Measurements from ENCODE around the gene TFPT.
"Not testable (repeated sequence)": the region's sequence is repeated elsewhere in the genome, so short reads cannot be mapped to it uniquely, and the experiment has no call there.

TFPT gene

DNA sequence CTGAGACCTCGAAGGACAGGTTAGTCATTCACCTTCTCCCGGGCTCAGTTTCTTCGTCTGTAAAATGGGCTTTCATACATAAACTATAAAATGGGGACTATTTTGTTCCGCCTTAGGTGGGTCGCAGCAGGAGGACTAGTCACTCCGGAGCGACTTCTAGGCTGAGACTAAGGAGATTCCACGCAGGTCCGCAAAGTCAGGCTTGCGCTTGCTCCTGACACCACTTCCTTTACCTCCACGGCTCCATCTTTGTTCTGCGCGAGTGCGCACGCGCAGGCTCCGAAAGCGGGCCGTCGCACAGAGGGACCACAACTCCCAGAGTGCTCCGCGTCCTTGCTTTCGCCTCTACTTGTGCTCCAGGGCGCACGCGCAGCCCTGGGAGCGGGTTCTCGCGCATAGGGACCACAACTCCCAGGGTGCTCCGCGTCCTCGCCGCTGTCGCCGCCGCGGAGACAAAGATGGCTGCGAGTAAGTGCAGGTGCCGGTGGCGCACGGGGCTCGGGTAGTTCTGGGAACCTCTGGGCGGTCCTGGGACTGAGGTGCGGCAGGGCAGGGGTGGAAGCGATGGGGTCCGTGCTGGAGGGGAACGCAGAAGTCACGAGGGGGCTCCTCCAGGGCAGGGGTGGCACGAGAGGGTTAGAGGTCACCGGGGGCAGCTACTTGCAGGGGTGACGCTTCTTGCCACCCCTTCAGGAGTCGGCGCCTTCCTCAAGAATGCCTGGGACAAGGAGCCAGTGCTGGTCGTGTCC, 12.9 kb downstream of the TFPT start, which contains the start of gene NDUFA3:
NDUFA3 (plus strand) TSS at position 435 of the 749 bp plus-strand sequence; CDS start at position 459, 24 bp downstream.
- ChIA-PET CTCF (no interaction called here), POLR2A (interaction anchor here (0.7 to 3.1 kb wide), 4 partner anchors 12 to 87 kb away, joined by 3 to 28 read pairs (median 3); partner anchors contain the start of genes CNOT3, MBOAT7, PRPF31 and TFPT)
- TF ChIP-seq LEF1 (IDR thresholded peaks at IDR 0.05; ENCODE audit: borderline replicate concordance) (no peak), ZNF384 (IDR thresholded peaks at IDR 0.05) (no peak), SUZ12 (IDR thresholded peaks at IDR 0.05) (no peak), HDGF (IDR thresholded peaks at IDR 0.05; ENCODE audit: borderline replicate concordance) (no peak), SP1 (IDR thresholded peaks at IDR 0.05) (no peak), ARNT (IDR thresholded peaks at IDR 0.05) (no peak), L3MBTL2 (conservative IDR thresholded peaks at IDR 0.05) (no peak), FOXA1 (IDR thresholded peaks at IDR 0.05) (no peak), ELF4 (IDR thresholded peaks at IDR 0.05) (peak; percentile 23; the same call in 1 of the 2 replicates)
- peak; percentile 100 for DNase-seq (ENCODE audit: extremely low spot score)

DNA sequence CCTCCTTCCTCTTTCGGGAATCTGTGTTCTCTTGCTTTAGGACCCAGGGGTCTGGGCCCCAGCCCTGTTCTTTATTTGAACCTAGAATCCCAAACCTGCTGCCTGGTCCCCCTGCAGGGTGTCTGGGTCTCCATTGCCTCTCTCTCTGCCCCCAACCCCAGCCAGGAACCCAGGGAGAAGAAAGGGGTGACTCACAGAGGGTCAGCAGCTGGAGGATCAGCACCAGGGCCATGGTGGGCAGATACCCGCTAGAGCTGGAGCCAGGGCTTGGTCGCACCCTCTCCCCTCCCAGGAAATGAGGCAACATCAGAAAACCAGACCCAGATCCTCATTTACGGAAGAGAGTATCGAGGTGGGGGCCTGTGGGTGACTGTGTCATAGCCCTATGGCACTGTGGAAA, 14.9 kb downstream of the TFPT start, which contains the start of gene OSCAR:
OSCAR (minus strand) TSS at position 243 of the 400 bp plus-strand sequence; CDS start at position 232, 11 bp downstream.
- DNase-seq (ENCODE audit: extremely low spot score) = no peak
- TF ChIP-seq LEF1 (IDR thresholded peaks at IDR 0.05; ENCODE audit: borderline replicate concordance) = no peak
- TF ChIP-seq, protein P1, sequence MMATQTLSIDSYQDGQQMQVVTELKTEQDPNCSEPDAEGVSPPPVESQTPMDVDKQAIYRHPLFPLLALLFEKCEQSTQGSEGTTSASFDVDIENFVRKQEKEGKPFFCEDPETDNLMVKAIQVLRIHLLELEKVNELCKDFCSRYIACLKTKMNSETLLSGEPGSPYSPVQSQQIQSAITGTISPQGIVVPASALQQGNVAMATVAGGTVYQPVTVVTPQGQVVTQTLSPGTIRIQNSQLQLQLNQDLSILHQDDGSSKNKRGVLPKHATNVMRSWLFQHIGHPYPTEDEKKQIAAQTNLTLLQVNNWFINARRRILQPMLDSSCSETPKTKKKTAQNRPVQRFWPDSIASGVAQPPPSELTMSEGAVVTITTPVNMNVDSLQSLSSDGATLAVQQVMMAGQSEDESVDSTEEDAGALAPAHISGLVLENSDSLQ (IDR thresholded peaks at IDR 0.05) = no peak
- TF ChIP-seq TARDBP (IDR thresholded peaks at IDR 0.05) = no peak
- no peak for TF ChIP-seq L3MBTL2 (conservative IDR thresholded peaks at IDR 0.05)
- no peak for TF ChIP-seq HDGF (IDR thresholded peaks at IDR 0.05; ENCODE audit: borderline replicate concordance)
- TF ChIP-seq ARNT (IDR thresholded peaks at IDR 0.05) = no peak
- no peak for TF ChIP-seq BHLHE40 (IDR thresholded peaks at IDR 0.05; ENCODE audit: borderline replicate concordance)
- TF ChIP-seq ELF4 (IDR thresholded peaks at IDR 0.05) = no peak
- TF ChIP-seq FOXA1 (IDR thresholded peaks at IDR 0.05) = no peak
- ChIA-PET CTCF (no interaction called here), POLR2A (interaction anchor here (0.5 to 1.2 kb wide), 2 partner anchors 69 to 272 kb away, joined by 3 to 4 read pairs; no protein-coding TSS in a partner anchor)

GRCh38 chr19:54099903-54100255, 15.6 kb downstream of the TFPT start:
- DNase-seq (ENCODE audit: extremely low spot score); CTCF ChIA-PET: not testable (repeated sequence)
- POLR2A ChIA-PET = interaction anchor here (1.2 kb wide), 1 partner anchor 68 kb away, joined by 3 read pairs; no protein-coding TSS in a partner anchor

DNA sequence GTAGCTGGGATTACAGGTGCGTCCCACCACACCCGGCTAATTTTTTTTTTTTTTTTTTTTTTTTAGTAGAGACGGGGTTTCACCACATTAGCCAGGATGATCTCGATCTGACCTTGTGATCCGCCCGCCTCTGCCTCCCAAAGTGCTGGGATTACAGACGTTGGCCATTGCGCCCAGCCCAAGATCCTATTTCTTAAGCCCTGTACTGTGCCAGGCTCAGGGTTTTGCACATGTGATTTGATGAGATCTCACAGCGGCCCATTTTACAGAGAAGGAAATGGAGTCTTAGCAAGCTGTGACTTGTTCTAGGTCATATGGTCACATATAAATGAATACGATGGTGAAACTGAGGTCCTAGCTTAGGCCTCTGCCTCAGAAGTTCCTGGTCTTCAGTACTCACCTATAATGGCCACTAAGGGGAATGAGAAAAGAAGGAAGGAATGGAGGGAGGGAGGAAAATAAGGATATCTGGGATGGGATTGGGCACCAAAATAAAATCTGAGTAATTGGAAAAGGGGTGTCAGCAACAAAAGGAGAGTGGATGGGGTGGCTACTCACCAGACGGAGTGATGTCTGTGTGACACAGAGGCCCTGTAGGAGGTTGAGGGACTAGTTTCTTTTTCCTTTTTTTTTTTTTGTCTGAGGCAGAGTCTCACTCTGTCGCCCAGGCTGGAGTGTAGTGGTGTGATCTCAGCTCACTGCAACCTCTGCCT, 16.1 kb downstream of the TFPT start:
- no peak for TF ChIP-seq SP1 (IDR thresholded peaks at IDR 0.05)
- TF ChIP-seq SUZ12 (IDR thresholded peaks at IDR 0.05) = no peak
- no peak for TF ChIP-seq NFRKB (IDR thresholded peaks at IDR 0.05)
- TF ChIP-seq FOXA1 (IDR thresholded peaks at IDR 0.05) = no peak
- TF ChIP-seq ZNF384 (IDR thresholded peaks at IDR 0.05) = no peak
- TF ChIP-seq BHLHE40 (IDR thresholded peaks at IDR 0.05; ENCODE audit: borderline replicate concordance) = no peak
- no peak for TF ChIP-seq ARNT (IDR thresholded peaks at IDR 0.05)
- no peak for TF ChIP-seq HDGF (IDR thresholded peaks at IDR 0.05; ENCODE audit: borderline replicate concordance)
- no peak for TF ChIP-seq TARDBP (IDR thresholded peaks at IDR 0.05)
- no peak for TF ChIP-seq FOXM1 (IDR thresholded peaks at IDR 0.05; ENCODE audit: borderline replicate concordance)
- no peak for TF ChIP-seq ELF4 (IDR thresholded peaks at IDR 0.05)
- TF ChIP-seq LEF1 (IDR thresholded peaks at IDR 0.05; ENCODE audit: borderline replicate concordance) = no peak
- TF ChIP-seq CTBP1 (IDR thresholded peaks at IDR 0.05; ENCODE audit: borderline replicate concordance) = no peak
- TF ChIP-seq, protein P1 (IDR thresholded peaks at IDR 0.05) = no peak
- no peak for TF ChIP-seq L3MBTL2 (conservative IDR thresholded peaks at IDR 0.05)
- ChIA-PET POLR2A (interaction anchor here (1.2 kb wide), 1 partner anchor 68 kb away, joined by 3 read pairs; no protein-coding TSS in a partner anchor), CTCF (no interaction called here)
- no peak for DNase-seq (ENCODE audit: extremely low spot score)

DNA sequence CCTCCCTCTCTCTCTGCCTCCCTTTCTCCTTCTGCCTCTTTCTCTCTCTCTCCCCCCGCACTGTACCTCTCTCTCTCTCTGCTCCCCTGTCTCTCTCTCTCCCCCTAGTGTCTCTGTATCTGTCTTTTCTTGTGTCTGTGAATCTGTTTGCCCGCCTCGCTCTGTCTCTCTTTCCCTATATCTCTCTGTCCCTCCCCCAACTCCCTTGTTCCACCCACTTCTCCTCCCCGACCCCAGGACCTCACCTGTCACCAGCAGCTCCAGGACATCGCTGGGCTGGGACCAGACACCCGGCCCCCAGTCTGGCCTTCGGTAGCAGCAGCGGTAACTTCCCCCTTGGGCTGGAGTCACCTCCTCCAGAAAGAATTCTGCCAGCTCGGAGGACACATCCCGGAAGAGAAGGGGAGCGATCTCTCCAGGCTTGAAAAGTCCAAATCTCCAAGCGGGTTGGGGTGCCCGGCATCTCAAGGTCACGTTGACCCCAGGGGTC, 18.8 kb downstream of the TFPT start:
- DNase-seq (ENCODE audit: extremely low spot score) = no peak
- POLR2A ChIA-PET = no interaction called here
- TF ChIP-seq NFRKB (IDR thresholded peaks at IDR 0.05) (no peak), ARNT (IDR thresholded peaks at IDR 0.05) (no peak), SP1 (IDR thresholded peaks at IDR 0.05) (no peak), FOXK2 (IDR thresholded peaks at IDR 0.05) (no peak), L3MBTL2 (conservative IDR thresholded peaks at IDR 0.05) (no peak), SUZ12 (IDR thresholded peaks at IDR 0.05) (no peak), CTBP1 (IDR thresholded peaks at IDR 0.05; ENCODE audit: borderline replicate concordance) (no peak), FOXM1 (IDR thresholded peaks at IDR 0.05; ENCODE audit: borderline replicate concordance) (no peak), TARDBP (IDR thresholded peaks at IDR 0.05) (no peak), ELF4 (IDR thresholded peaks at IDR 0.05) (no peak), HDGF (IDR thresholded peaks at IDR 0.05; ENCODE audit: borderline replicate concordance) (no peak), LEF1 (IDR thresholded peaks at IDR 0.05; ENCODE audit: borderline replicate concordance) (no peak), ZNF384 (IDR thresholded peaks at IDR 0.05) (no peak), FOXA1 (IDR thresholded peaks at IDR 0.05) (no peak), BHLHE40 (IDR thresholded peaks at IDR 0.05; ENCODE audit: borderline replicate concordance) (no peak)
- TF ChIP-seq, protein P1 (IDR thresholded peaks at IDR 0.05) = no peak
- CTCF ChIA-PET = interaction anchor here (0.6 kb wide), 1 partner anchor 171 kb away, joined by 3 read pairs; no protein-coding TSS in a partner anchor
